GM19023 (cell line): Measurements from ENCODE around the gene NR3C2.

Experiments
- ATAC-seq: cut with Tn5 transposase; IDR thresholded peaks from one replicate; pipeline ENCODE4 v1.9.1; 2021; ENCODE audit warnings: mild to moderate bottlenecking, moderate library complexity; ENCODE audit not compliant: unreplicated experiment

NR3C2 gene

DNA sequence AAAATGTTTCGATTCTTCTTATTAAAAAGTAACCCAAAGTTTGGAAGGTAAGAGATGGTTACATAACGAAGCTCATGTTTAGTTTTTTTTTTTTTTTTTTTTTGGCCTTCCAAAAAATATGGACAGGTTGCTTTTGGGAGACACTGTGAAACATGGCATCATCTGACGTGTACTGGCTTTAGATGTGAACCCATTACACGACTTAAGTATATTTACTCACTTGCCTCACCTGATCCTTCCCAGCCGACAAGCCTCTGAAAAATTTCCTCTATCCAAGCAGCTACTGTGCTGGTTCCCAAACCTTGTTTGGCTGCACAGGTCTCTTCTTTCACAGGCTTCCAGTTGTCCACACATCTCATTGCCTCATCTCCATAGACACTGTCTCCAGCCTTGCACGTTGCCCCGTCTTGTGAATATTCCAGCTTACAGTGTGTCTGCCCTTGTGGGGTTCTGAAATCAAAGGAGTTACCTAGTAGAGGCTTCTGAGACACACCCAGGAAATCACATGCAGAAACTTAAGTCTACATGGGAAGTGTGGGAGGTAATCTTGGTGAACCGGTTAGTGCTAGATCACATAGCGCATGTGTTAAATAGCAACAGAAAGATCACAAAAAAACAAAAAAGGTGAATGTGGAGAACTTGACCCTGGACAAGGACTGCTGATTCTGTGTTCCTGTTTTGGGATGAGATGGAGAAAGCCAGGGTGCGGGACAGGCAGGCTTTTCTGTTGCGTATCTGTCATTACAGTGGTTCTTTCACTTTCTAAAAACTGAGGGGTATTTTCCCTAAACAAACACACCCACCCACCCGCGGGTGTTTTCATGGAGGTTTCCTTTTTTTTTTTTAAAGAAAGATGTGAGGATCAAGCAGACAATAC, 381.7 kb downstream of the NR3C2 start:
- no peak for ATAC-seq

DNA sequence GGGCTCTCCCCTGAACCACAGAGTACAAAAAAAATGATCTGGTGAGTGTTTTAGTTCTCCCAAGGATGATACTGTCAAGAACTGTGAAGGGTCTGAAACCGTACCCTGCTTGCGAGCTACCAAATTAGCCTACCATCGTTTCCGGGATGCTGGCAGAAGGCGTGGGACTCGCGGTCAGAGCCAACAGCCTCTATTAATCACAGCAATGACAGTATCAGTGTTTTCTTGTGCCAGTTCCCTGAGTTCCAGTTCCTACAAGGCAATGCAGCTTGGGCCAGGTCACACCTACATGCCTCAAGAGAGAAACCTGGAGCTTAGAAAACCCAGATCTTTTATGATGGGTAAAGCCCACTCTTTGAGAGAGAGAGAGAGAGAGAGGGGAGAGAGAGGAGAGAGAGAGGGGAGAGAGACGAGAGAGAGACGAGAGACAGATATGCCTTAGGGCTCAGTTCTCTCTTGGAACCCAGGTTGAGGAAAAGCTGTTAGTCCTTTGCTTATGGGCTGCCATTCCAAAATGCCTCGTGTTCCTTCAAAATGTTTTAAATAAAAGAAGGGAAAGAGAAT, 382.5 kb downstream of the NR3C2 start:
- no peak for ATAC-seq

DNA sequence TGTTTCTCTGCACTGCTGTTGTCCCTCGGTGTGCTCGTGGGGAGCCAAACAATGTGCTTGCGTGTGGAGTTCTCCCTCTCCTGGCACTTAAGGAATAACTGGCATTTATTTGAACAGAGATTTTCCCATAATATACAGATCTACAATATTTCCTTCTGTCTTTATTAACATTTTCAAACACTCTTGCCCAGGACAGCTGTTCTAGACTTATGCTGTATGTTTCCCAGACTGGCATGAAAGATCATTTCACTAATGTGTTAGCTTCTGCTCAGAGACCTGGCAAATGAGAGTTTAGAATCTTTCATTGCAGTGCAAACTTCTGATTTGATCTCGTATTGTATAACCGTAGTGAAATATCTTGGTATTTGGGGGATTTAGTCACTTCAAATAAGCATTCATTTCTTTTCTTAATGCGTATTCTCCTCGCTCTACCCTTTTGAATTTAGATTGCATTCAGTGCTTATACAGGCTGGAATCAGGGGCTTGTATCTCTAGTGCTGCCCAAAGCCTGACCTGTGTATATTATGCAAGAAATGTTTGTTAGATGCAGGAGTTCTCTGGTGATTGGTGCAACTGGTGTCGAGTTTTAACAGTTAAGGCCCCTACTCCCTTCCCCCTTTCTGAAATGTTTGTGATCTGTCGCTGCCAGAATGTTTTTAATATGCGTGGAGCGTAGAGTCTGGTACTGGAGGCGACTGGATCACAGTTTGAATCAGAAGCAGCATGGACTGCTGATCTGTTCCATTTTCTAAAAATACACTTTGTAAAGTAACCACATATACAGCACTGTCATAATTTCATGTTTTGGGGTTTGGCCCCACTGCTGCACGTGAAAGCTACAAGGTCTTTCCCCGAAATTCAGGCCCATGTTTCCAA, 384.0 kb downstream of the NR3C2 start:
- no peak for ATAC-seq

DNA sequence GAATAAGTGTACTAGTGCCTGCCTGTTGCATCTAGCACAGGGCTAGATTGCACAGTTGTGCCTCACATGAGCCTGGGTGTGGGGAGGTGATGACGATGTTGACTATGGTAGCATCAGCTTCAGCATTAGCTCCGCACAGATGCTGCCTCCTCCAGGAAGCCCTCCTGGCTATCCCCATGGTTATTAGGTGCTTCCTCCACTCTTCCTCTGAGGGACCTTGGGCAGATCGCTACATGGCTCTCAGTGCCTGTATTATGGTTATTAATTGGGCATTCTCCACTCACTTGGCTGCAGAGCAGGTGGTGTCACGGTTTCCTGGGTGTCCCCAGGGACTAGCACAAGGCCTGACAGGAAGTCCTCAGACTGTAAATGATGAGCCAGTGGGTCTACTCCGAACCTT, 384.7 kb downstream of the NR3C2 start:
- ATAC-seq: peak; percentile 35

DNA sequence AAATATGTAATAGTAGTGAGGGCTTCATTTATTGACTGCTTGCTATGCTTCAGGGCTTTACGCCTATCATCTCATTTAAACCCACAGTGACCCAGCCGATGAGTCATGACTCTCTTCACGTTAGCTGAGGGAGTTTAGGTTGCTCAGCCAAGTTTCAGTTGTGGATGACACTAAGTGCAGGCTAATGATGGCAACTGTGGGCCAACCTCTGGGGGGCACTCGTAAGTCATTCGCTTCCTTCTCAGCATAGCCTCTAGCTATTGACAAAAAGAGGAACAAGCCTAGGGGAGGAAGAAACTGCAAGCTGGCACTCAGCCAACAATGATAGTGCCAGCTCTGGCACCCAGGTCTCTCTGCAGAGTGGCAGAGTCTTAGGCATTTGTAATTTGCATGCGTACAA, 385.3 kb downstream of the NR3C2 start:
- peak; percentile 86 for ATAC-seq

- ATAC-seq: no peak
These were observed 386.4 kb downstream of the NR3C2 start for GRCh38 chr4:148055844-148056243.

- no peak for ATAC-seq
These were observed 387.9 kb downstream of the NR3C2 start for GRCh38 chr4:148054275-148054674.

- no peak for ATAC-seq
These were observed 388.8 kb downstream of the NR3C2 start for GRCh38 chr4:148053298-148054003.

- ATAC-seq: no peak
These were observed 389.8 kb downstream of the NR3C2 start for GRCh38 chr4:148052448-148052847.

DNA sequence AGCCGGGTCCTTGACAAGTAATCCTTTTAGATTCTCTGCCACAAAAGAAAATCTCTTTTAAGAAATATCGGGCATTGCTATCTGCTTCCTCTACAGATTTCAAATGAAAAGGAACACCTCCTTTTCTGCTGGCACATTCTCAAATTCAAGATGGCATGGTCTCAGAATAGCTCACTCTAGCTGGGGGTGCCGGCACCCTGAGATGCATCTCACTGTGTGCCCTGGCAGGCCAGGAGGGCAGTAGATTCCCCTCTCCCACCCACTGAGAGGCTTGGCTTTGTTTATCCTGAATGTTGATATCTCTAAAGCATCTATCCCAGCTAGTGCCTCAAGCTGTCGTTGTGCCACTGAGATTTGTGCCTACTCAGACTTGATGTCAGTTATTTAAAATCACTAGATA, 390.8 kb downstream of the NR3C2 start:
- no peak for ATAC-seq

DNA sequence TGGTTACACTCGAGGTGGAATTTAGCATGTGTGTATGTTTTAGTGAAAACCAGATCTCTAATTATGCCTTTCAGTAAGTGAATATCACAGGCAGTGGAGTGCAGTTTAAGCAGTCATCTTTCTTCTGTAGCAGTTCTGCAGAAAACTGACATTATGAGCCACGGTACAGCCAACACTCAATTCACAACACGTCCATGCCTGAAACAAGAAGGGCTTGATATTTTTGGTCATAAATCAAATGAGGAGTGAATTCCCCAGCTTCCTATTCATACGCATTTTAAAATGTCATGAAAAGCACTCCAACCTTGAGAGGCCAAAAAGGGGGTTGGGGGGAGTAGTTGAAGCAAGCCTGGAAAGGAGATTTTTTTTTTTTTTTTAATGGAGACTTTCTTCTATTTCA, 393.6 kb downstream of the NR3C2 start:
- ATAC-seq: no peak

DNA sequence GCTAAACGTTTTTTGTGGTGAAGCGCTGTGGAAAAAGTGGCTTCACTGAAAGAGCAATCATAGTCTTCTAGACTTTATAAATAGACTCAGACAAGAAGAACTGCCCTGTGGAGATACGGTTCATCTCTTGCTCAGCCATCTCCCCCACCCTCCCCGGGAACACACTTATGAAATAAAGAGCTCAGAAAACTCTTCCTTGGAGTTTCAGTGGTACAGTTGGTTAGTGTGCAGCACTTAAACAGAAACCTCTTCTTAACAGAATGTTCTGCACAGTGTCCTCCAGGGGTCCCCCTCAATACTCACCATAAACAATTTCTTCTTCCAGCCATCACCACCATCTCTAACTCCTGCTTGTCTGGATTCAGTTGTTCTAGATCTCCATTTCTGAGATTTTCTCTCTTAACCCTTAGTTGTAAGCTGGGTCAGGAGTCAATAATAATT, 397.3 kb downstream of the NR3C2 start:
- ATAC-seq: peak; percentile 83

DNA sequence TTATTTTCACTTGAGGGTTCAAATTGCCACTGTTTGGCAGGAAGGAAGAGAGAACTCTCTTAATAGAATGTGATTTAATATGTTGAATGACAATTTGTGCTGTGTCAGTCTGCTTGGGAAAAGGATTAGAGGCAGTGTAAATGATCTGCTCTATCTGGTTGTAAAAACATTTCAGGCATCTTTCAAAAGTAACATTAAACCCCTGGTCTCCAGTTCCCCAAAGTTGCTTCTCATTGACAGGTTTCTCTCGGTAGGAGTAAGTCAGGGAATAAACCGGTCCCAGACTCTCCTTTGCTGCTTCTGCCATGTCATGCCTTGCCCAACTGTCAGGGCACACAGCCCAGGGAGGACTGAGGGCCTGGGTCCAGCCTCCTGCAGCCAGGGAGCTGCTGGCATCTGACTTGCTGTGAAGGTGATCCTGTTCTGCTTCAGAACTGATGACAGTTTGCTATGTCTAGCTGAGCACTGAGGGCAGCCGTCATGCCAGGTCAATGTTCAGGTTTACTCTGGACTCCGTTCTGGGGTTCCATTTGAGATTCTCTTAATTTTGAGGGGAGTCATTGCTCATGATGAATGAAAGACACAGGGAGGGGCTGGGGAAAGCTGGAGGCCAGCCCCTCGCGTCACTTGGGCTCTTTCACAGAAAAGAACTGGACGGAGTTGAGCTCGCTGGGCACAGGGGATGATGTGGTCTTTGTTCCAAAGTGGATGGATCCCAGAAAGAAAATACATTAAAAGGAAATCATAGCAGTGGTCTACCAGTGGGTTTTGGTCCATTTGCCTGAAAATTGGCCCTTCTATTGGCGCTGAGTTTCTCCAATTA, 397.9 kb downstream of the NR3C2 start:
- ATAC-seq: peak; percentile 11

GRCh38 chr4:148041606-148042329, 400.4 kb downstream of the NR3C2 start:
- ATAC-seq: no peak

DNA sequence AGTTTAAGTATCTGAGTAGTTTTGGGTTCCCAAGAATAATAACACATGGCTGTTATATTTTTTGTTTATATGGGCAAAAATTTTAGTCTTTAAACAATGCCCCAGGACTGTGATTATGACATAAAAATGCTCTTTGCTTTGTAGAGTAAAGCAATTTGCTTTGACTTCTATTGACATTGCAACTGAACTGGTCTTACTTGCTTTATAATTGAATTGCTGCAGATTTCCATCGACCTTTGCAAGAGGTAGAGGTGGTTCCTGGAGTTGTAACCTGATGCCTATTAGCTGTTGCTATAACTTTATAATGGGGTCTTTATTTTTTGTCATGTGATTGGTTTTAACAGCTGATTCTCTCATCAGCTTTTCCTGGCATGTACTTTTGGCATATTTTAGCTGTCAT, 407.4 kb downstream of the NR3C2 start:
- no peak for ATAC-seq

- no peak for ATAC-seq
These were observed 411.9 kb downstream of the NR3C2 start for GRCh38 chr4:148030193-148030873.

DNA sequence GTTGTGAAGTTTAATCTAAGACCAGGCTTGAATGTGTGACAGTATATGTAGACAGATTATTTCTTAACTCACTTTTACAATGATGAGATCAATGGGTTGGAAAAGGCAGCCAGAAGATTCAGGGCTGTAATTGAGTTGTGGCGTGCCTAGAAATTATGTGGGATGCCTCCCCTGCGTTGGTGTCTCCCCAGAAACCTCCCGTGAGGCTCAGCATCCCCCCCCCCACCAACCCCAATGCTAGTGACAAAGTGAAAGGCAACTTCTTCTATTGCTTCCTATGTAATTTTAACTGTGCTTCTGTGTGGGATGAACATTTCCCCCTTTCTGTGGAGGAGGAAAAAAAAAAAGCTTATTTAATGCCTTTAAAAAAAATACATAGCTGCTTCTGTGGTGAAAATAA, 412.4 kb downstream of the NR3C2 start:
- no peak for ATAC-seq
